Measurements from ENCODE around the gene AKAP13. TPM values are rescaled to one million over a fixed set of nuclear protein-coding genes. Genes with fewer than 3 reads are reported as not detected.

Gene AKAP13
- total and polyA plus RNA-seq, 2 of the 13 experiments (the other 11 are each of a cell fraction or from before 2014, with no cell fraction given) = 6.7 to 27.1 TPM

DNA sequence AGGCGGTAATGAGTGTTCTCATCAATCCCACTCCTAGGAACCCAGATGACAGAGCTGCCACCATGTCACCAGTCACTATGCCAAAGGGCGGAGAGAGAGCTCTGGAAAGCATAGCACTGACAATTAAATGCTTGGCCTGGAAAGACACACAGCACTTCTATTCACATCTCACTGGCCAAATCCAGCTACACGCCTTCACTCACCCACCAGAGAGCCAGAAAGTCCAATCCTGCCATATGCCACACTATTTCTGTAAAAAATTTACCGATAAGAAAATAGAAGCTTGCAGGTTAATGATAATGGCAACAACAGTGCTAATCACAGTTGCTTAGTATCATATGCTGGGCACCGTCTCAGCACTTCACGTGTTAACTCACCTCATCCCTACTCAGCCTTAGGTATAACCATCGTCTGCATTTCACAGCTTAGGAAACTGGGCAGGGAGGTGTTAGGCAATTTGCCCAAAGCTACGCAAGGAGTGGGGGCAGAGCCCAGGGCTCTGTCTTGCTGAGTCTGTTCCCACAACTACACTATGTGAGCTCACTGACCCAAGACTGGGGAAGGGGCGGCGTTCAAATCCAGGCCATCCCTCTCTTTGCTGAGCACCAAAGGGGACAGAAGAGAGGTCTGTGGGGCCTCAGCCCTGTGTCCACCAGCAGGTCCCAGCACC is 397.8 kb downstream of the AKAP13 start:
- Histone ChIP-seq H3K9ac (ENCODE audit: insufficient read depth, low read depth, low read length) (no peak overlapping the region), H3K27ac (ENCODE audit: extremely low read length, insufficient read depth, low read length) (peak overlapping the region; percentile 5), H3K4me1 (ENCODE audit: insufficient read depth, low read length) (peaks cover 60% of the 10 kb centered on the region), H3K79me2 (ENCODE audit: insufficient read depth, low read length) (peaks cover 57% of the 10 kb centered on the region), H3K36me3 (replicated peaks in 1 of 2; ENCODE audit: control insufficient read depth in 1 of 2, insufficient read depth in 2 of 2, low read length in 2 of 2) (no peaks in the 10 kb centered on the region), H2AFZ (ENCODE audit: low read length) (no peak overlapping the region), H3K4me3 (replicated peaks in 1 of 3; ENCODE audit: insufficient read depth in 1 of 3, low read depth in 2 of 3, low read length in 3 of 3) (no peak overlapping the region), H3K27me3 (ENCODE audit: control insufficient read depth in 1 of 2, insufficient read depth in 2 of 2, low read length in 2 of 2) (no peaks in the 10 kb centered on the region), H3K4me2 (ENCODE audit: low read depth, low read length) (no peak overlapping the region), H4K20me1 (ENCODE audit: insufficient read depth, low read length) (no peaks in the 10 kb centered on the region), H3K9me3 (ENCODE audit: low read length) (no peaks in the 10 kb centered on the region)
- no TSS peak for BruUV-seq (replicated peaks)
- in situ Hi-C loops (cut with HindIII; ENCODE audit: extremely low pct_ligation_motif_present, low pct_unique_long_range_greater_than_20kb) = no loop called here
- intact Hi-C loops (cut with micrococcal nuclease; ENCODE audit: unreplicated experiment) = no loop called here
- no peak for DNase-seq (ENCODE audit: low spot score)
- ChIA-PET CTCF (ENCODE audit: low intra/inter-chr PET ratio, low total read pairs) (no interaction called here), POLR2A (interaction anchor here (2.0 kb wide), 1 partner anchor 17 kb away, joined by 4 read pairs; the partner anchor contains the start of gene KLHL25)
- no peak for FAIRE-seq
- WGBS (ENCODE audit: low lambda C conversion rate) = 94% methylated on average over 6 of the region's 10 CpGs
- no peak for ATAC-seq
- no peak for TF ChIP-seq ZFP36L2 (CRISPR knock-in tag; IDR thresholded peaks at IDR 0.05)
- TF ChIP-seq SIX4 (CRISPR knock-in tag; IDR thresholded peaks at IDR 0.05) = no peak
- TF ChIP-seq RFX5 (IDR thresholded peaks at IDR 0.05; ENCODE audit: low read depth, low read length) = 0 out of 2 replicates have a peak, but pooled peaks have one; percentile 57
- no peak for TF ChIP-seq ZNF839 (CRISPR knock-in tag; IDR thresholded peaks at IDR 0.05; ENCODE audit: borderline replicate concordance)

DNA sequence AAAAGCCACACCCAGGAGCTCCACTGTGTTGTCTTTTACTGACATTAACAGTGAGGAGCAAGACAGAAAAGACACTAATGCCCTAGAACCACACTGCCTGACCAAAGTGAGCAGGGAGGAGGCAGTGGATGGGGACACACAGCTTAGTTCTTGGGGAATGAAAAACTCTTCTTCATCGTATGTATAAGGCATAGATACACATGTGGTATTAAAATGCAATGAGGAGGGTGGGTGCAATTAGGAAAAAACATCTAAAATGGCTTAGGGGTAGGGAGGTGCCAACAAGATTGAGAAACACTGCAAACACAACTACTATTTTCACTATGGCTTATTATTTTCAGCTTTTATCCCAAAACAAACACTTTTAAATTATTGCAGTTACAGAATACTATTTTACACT is 398.8 kb downstream of the AKAP13 start:
- Histone ChIP-seq H3K4me1 (ENCODE audit: insufficient read depth, low read length) (peaks cover 60% of the 10 kb centered on the region), H4K20me1 (ENCODE audit: insufficient read depth, low read length) (no peaks in the 10 kb centered on the region), H3K36me3 (replicated peaks in 1 of 2; ENCODE audit: control insufficient read depth in 1 of 2, insufficient read depth in 2 of 2, low read length in 2 of 2) (no peaks in the 10 kb centered on the region), H2AFZ (ENCODE audit: low read length) (no peak overlapping the region), H3K27me3 (ENCODE audit: control insufficient read depth in 1 of 2, insufficient read depth in 2 of 2, low read length in 2 of 2) (no peaks in the 10 kb centered on the region), H3K4me3 (replicated peaks in 1 of 3; ENCODE audit: insufficient read depth in 1 of 3, low read depth in 2 of 3, low read length in 3 of 3) (no peak overlapping the region), H3K27ac (ENCODE audit: extremely low read length, insufficient read depth, low read length) (no peak overlapping the region), H3K9me3 (ENCODE audit: low read length) (no peaks in the 10 kb centered on the region), H3K79me2 (ENCODE audit: insufficient read depth, low read length) (peaks cover 55% of the 10 kb centered on the region), H3K9ac (ENCODE audit: insufficient read depth, low read depth, low read length) (no peak overlapping the region), H3K4me2 (ENCODE audit: low read depth, low read length) (no peak overlapping the region)
- intact Hi-C loops (cut with micrococcal nuclease; ENCODE audit: unreplicated experiment) (no loop called here), in situ Hi-C loops (cut with HindIII; ENCODE audit: extremely low pct_ligation_motif_present, low pct_unique_long_range_greater_than_20kb) (no loop called here)
- DNase-seq (ENCODE audit: low spot score) = no peak
- ChIA-PET CTCF (ENCODE audit: low intra/inter-chr PET ratio, low total read pairs) (no interaction called here), POLR2A (no interaction called here)
- BruUV-seq (replicated peaks) = no TSS peak
- no peak for ATAC-seq
- FAIRE-seq = no peak
- WGBS (ENCODE audit: low lambda C conversion rate) = 93% methylated on average over 1 of the region's 1 CpG
- TF ChIP-seq TAF15 (IDR thresholded peaks at IDR 0.05; ENCODE audit: low read depth, low read length, poor library complexity, severe bottlenecking) = no peak
- no peak for TF ChIP-seq BHLHE40 (IDR thresholded peaks at IDR 0.05; ENCODE audit: low read length)
- TF ChIP-seq KLF15 (CRISPR knock-in tag; IDR thresholded peaks at IDR 0.05; ENCODE audit: borderline replicate concordance) = no peak
- no peak for TF ChIP-seq ZNF713 (CRISPR knock-in tag; IDR thresholded peaks at IDR 0.05)
- TF ChIP-seq FOSL1 (CRISPR knock-in tag; IDR thresholded peaks at IDR 0.05; ENCODE audit: borderline replicate concordance) = no peak
- no peak for TF ChIP-seq ZEB1 (IDR thresholded peaks at IDR 0.05; ENCODE audit: insufficient replicate concordance, low read depth)
- TF ChIP-seq POLR2AphosphoS2 (IDR thresholded peaks at IDR 0.05; ENCODE audit: low read depth, low read length) = no peak
- TF ChIP-seq, protein P1, sequence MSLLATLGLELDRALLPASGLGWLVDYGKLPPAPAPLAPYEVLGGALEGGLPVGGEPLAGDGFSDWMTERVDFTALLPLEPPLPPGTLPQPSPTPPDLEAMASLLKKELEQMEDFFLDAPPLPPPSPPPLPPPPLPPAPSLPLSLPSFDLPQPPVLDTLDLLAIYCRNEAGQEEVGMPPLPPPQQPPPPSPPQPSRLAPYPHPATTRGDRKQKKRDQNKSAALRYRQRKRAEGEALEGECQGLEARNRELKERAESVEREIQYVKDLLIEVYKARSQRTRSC (CRISPR knock-in tag; IDR thresholded peaks at IDR 0.05; ENCODE audit: low read depth) = no peak
- TF ChIP-seq, protein P2, sequence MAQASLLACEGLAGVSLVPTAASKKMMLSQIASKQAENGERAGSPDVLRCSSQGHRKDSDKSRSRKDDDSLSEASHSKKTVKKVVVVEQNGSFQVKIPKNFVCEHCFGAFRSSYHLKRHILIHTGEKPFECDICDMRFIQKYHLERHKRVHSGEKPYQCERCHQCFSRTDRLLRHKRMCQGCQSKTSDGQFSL (CRISPR knock-in tag; IDR thresholded peaks at IDR 0.05) = no peak
